SU-DHL-6 (cell line): Measurements from ENCODE around the gene API5.

Experiments used
- H2AFZ ChIP-seq: fragments of 200-600 bp; sonication (generic); 2 replicates; pipeline ENCODE4 v1.6.1; 2014; ENCODE audit warnings: low read depth, mild to moderate bottlenecking, moderate library complexity, mixed read lengths, antibody characterized with exemption, low read length; ENCODE audit not compliant: severe bottlenecking
- H3F3A ChIP-seq: fragments of 200-600 bp; shearing (Covaris generic); 2 replicates; pipeline ENCODE4 v1.6.0; 2016; ENCODE audit warnings: antibody characterized with exemption, mild to moderate bottlenecking; ENCODE audit not compliant: insufficient read depth
- H3K27ac ChIP-seq: fragments of 200-600 bp; sonication (generic); 2 replicates; pipeline ENCODE4 v1.5.1; 2016; ENCODE audit warnings: low read depth, mild to moderate bottlenecking, low read length, moderate library complexity, mixed read lengths
- H3K27me3 ChIP-seq: fragments of 200-600 bp; sonication (generic), shearing (Covaris generic); 2 replicates; pipeline ENCODE4 v1.6.0; 2014; ENCODE audit warnings: mild to moderate bottlenecking, low read length
- H3K36me3 ChIP-seq: fragments of 200-600 bp; sonication (generic); 2 replicates; pipeline ENCODE4 v1.6.1; 2014; ENCODE audit warnings: mild to moderate bottlenecking, low read length, mixed read lengths
- H3K4me2 ChIP-seq: fragments of 300-600, 200-600 bp; shearing (Covaris generic), sonication (generic); 2 replicates; pipeline ENCODE4 v1.6.0; 2014; ENCODE audit warnings: low read length, low read depth, mild to moderate bottlenecking; ENCODE audit not compliant: poor library complexity, severe bottlenecking
- H3K4me3 ChIP-seq: fragments of 200-600 bp; sonication (generic); 2 replicates; pipeline ENCODE4 v1.5.1; 2014; ENCODE audit warnings: antibody characterized with exemption, low read length, mild to moderate bottlenecking, mixed read lengths; ENCODE audit not compliant: insufficient read depth, poor library complexity, severe bottlenecking
- H3K79me2 ChIP-seq: fragments of 200-600 bp; sonication (generic); 2 replicates; pipeline ENCODE4 v1.6.1; 2014; ENCODE audit warnings: mild to moderate bottlenecking, low read length, moderate library complexity; ENCODE audit not compliant: insufficient read depth
- H3K9ac ChIP-seq: fragments of 200-600 bp; sonication (generic); 2 replicates; pipeline ENCODE4 v1.7.0; 2014; ENCODE audit warnings: mild to moderate bottlenecking, low read length
- H3K9me2 ChIP-seq: fragments of 200-600 bp; sonication (generic); replicated peaks from 2 replicates; pipeline ENCODE4 v1.6.1; 2014; ENCODE audit warnings: low read length; ENCODE audit not compliant: insufficient read depth
- H3K9me3 ChIP-seq: fragments of 200-600 bp; sonication (generic); 2 replicates; pipeline ENCODE4 v1.6.1; 2014; ENCODE audit warnings: low read length, mixed read lengths; ENCODE audit not compliant: insufficient read depth
- H4K20me1 ChIP-seq: fragments of 200-600 bp; sonication (generic); 2 replicates; pipeline ENCODE4 v1.6.1; 2014; ENCODE audit warnings: low read depth, mild to moderate bottlenecking, antibody characterized with exemption, low read length, moderate library complexity, mixed read lengths
- CTCF ChIP-seq: fragments of 200-600 bp; sonication (generic); IDR thresholded peaks from one replicate; pipeline ENCODE4 v1.5.1; 2017; ENCODE audit warnings: antibody characterized with exemption, mild to moderate bottlenecking, low read length, moderate library complexity; ENCODE audit not compliant: insufficient read depth, poor library complexity, severe bottlenecking
- EZH2phosphoT487 ChIP-seq: fragments of 200-600 bp; sonication (generic), shearing (Covaris generic); conservative IDR thresholded peaks from 2 replicates; pipeline ENCODE4 v1.6.1; 2018; ENCODE audit warnings: mild to moderate bottlenecking, antibody characterized with exemption, low read length, moderate library complexity, mixed read lengths

The API5 gene

GRCh38 chr11:43282607-43283440, 29.0 kb upstream of the API5 start:
- H3K27ac ChIP-seq, result no peak overlapping the region
- no peaks in the 10 kb centered on the region for H3K9me3 ChIP-seq
- no peaks in the 10 kb centered on the region for H3K27me3 ChIP-seq
- no peaks in the 10 kb centered on the region for H3K36me3 ChIP-seq
- H3F3A ChIP-seq, result no peaks in the 10 kb centered on the region
- no peaks in the 10 kb centered on the region for H3K9me2 ChIP-seq
- H2AFZ ChIP-seq, result no peak overlapping the region
- H3K4me3 ChIP-seq, result no peak overlapping the region
- no peak overlapping the region for H3K4me2 ChIP-seq
- H4K20me1 ChIP-seq, result no peaks in the 10 kb centered on the region
- no peak overlapping the region for H3K9ac ChIP-seq
- TF ChIP-seq EZH2phosphoT487 (no peak), CTCF (peak; percentile 92)
- no peaks in the 10 kb centered on the region for H3K79me2 ChIP-seq

- no peaks in the 10 kb centered on the region for H3F3A ChIP-seq
- TF ChIP-seq EZH2phosphoT487, result no peak
- TF ChIP-seq CTCF, result no peak
- no peak overlapping the region for H2AFZ ChIP-seq
Observed at GRCh38 chr11:43285826-43286225, 26.0 kb upstream of the API5 start.

DNA sequence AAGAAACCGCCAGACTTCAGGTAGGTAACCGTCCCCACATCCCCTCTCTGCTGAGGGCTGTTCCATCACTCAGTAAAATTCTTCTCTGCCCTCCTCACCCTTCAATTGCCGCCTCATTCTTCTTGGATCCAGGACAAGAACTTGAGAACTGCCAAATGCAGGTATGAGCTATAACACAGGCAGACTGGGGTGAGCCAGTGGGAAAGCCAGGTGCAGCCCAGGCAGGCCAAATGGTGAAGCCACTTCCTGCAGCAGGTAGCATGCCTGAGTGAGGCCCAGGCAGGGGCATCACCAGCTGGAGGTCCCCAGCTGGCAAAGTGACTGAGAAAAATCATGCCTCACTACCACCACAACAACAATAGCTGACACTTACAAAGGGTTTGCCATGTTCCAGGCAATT, 22.4 kb upstream of the API5 start:
- Histone ChIP-seq H2AFZ (no peak overlapping the region), H3K9ac (no peak overlapping the region), H3K4me2 (no peak overlapping the region), H3K36me3 (no peaks in the 10 kb centered on the region), H3K9me2 (no peaks in the 10 kb centered on the region), H3K27me3 (no peaks in the 10 kb centered on the region), H3K4me3 (no peak overlapping the region), H3K79me2 (no peaks in the 10 kb centered on the region), H4K20me1 (no peaks in the 10 kb centered on the region), H3K27ac (no peak overlapping the region), H3F3A (no peaks in the 10 kb centered on the region), H3K9me3 (peaks cover 5% of the 10 kb centered on the region; the same call in 1 of the 2 replicates)
- TF ChIP-seq CTCF, result no peak
- no peak for TF ChIP-seq EZH2phosphoT487

More at GRCh38 chr11:43285826-43286225, 26.0 kb upstream of the API5 start:
- no peaks in the 10 kb centered on the region for H3K27me3 ChIP-seq
- peaks cover 5% of the 10 kb centered on the region; the same call in 1 of the 2 replicates for H3K9me3 ChIP-seq
- no peak overlapping the region for H3K9ac ChIP-seq
- no peaks in the 10 kb centered on the region for H4K20me1 ChIP-seq
- no peaks in the 10 kb centered on the region for H3K9me2 ChIP-seq
- H3K79me2 ChIP-seq, result no peaks in the 10 kb centered on the region
- H3K4me2 ChIP-seq, result no peak overlapping the region
- H3K4me3 ChIP-seq, result no peak overlapping the region
- no peak overlapping the region for H3K27ac ChIP-seq
- no peaks in the 10 kb centered on the region for H3K36me3 ChIP-seq
